SIG-M5 treated with dmso at 0.1 percent for 504 hours (cell line): ENCODE results near the gene TRAPPC14.

Experiments used
- DNase-seq: peaks from one replicate; lab custom pipeline; 2025; ENCODE audit not compliant: unreplicated experiment; lab: John Stamatoyannopoulos, UW

Gene TRAPPC14

GRCh38 chr7:100126931-100127865 lies 31.3 kb downstream of the TRAPPC14 start, which contains the start of gene MBLAC1:
MBLAC1 (plus strand) TSS chr7:100126967; CDS start chr7:100127396, 429 bp downstream.
- peak; percentile 93 for DNase-seq

- DNase-seq, result no peak
Measured at GRCh38 chr7:100126239-100126930, 32.1 kb downstream of the TRAPPC14 start.

DNA sequence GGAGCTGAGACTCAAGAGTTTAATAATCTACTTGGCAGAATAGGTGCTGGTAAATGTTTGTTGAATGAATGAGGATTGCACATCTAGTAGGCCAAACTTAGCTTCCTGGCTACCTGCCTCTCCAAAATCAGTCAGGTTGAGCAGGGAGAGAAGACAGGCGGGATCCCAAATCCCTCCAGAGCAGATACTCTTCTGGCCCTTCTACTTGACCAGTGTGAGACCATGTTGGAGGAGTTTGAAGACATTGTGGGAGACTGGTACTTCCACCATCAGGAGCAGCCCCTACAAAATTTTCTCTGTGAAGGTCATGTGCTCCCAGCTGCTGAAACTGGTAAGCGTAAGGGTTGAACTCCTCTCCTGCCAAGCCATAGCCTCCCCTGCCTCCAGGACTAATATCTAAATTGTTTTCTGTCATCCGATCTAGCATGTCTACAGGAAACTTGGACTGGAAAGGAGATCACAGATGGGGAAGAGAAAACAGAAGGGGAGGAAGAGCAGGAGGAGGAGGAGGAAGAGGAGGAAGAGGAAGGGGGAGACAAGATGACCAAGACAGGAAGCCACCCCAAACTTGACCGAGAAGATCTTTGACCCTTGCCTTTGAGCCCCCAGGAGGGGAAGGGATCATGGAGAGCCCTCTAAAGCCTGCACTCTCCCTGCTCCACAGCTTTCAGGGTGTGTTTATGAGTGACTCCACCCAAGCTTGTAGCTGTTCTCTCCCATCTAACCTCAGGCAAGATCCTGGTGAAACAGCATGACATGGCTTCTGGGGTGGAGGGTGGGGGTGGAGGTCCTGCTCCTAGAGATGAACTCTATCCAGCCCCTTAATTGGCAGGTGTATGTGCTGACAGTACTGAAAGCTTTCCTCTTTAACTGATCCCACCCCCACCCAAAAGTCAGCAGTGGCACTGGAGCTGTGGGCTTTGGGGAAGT lies 34.0 kb downstream of the TRAPPC14 start:
- DNase-seq, result no peak

- no peak for DNase-seq
Measured at GRCh38 chr7:100122568-100122967, 36.0 kb downstream of the TRAPPC14 start.

DNA sequence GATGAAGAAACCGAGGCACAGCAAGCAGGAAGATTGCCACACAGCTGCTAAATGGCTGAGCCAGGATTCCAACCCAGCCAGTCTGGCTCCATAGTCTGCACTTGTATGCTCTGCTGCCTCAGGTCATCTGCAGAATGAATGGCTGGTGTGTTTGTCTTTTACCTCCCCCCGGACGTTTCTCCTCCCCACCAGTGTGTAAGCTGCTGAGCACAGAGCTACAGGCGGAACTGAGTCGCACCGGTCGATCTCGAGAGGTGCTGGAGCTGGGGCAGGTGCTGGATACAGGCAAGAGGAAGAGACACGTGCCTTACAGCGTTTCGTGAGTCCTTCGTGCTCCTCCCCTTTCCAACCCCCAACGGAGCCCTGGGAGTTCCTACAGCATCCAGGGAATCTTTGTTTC lies 36.5 kb downstream of the TRAPPC14 start:
- no peak for DNase-seq

DNA sequence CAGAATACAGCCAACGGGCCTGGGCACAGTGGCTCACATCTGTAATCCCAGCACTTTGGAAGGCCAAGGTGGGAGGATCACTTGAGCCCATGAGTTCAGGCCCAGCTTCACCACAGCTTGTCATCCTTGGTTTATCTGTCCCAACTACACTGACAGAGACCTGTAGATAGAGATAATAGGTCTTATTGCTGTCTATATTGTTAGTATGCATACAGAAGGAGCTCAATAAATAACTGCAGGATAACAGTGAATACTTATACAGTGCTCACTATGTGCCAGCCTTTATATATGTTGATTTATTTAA lies 37.8 kb downstream of the TRAPPC14 start:
- DNase-seq, result no peak

DNA sequence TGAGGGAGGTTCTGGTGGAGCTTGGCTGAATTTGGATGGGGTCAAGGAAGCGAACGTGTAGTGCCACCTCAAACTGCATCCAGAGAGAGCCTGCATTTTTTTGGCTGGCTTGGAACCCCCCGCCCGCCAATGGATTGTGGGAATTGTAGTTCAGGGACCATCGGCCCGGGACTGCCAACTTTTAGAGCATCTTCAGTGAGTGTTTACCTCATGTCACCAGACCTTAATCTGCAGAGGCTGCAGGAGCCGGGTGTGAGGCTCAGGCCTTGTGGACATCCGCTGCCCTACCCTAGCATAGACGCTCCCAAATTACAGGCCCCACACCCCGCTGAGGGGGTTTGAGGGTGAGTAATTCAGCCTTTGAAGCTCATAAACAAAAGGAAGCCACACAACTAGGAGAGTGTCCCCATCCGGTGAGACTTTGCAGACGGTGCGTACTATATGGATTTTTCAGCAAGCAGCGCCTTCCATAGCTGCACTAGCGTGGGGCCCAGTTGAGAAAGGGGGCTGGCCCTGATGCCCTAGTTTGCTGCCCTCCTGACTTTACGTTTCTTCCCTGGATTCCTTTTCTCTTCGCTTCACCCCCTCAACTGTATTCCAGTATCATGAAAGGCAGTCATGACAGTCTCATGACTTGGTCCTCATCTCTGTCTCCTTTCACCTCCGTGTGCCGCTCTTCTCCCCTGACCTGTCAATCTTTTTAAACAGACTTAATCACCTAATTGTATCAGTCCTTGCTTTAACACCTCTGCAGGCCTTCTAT lies 38.4 kb downstream of the TRAPPC14 start:
- DNase-seq, result peak; percentile 65

DNA sequence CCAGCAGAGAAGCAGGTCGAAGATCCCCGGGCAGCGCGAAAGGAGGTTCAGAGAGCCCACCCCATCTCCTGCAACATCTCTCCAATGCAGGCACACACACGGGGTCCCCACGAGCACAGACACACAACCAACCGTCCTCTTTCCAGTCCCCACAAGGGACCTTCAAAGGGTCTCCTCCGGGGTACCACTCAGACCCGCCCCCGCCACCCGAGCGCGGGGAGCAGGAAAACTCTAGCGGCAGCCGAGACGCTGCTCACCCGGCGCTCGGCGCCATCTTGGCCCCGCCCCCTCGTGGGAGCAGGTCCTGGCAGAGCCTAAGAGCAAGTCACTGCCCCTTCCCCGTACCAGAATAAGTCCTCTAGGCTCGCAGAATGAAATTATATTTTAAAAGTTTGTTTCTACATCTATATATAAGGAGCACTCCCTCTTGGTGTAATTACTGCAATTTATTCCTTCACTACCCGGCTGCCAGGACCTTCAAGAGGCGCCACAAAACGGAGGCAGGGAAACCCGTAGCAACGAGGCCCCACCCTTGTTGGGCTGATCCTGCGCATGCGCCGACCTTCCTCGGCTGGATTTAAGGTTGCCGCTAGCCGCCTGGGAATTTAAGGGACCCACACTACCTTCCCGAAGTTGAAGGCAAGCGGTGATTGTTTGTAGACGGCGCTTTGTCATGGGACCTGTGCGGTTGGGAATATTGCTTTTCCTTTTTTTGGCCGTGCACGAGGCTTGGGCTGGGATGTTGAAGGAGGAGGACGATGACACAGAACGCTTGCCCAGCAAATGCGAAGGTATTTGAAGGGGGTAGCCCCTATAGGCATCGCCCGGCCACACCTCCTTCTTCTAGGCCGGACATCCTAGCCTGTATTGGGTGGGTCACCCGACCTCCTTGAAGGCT lies 39.2 kb downstream of the TRAPPC14 start, which contains the start of the genes CNPY4 and TAF6:
Gene CNPY4 (plus strand): TSS at position 563 of the 898 bp plus-strand sequence. CDS start 111 bp downstream, at position 674.
Gene TAF6 (minus strand): TSS at position 287 of the 898 bp plus-strand sequence. CDS start 5,149 bp downstream, outside the sequence.
- peak; percentile 93 for DNase-seq

GRCh38 chr7:100118388-100119071 lies 40.0 kb downstream of the TRAPPC14 start:
- DNase-seq, result peak; percentile 53

- no peak for DNase-seq
Measured at GRCh38 chr7:100115026-100115425, 43.5 kb downstream of the TRAPPC14 start.

GRCh38 chr7:100111914-100112313 lies 46.6 kb downstream of the TRAPPC14 start:
- no peak for DNase-seq

GRCh38 chr7:100111156-100111555 lies 47.4 kb downstream of the TRAPPC14 start:
- no peak for DNase-seq

DNA sequence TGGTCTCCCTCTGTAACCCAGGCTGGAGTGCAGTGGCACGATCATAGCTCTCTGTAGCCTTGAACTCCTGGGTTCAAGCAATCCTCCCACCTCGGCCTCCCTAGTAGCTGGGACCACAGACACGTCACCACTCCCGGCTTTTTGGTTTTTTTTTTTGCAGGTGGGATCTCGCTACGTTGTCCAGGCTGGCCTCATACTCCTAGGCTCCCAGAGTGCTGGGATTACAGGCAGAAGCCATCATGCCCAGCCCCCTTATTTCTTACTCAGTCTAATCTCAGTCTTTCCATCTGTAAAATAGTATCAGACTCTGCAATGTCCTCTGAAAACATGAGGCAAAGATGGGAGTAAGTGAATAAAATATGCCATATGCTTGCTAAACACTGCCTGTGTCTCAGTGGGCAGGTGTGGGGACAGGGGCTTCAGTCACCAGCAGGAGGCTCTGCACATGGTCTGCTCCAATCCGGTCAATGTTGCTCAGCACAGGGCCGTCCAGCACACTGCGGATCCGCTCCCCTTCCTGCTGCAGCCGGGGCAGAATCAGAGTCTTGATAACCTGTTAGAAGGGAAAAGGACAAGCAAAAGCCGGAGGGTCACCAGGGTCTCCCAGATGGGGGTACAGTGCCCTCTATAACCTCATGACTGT lies 48.9 kb downstream of the TRAPPC14 start:
- no peak for DNase-seq

GRCh38 chr7:100107890-100108289 lies 50.6 kb downstream of the TRAPPC14 start:
- DNase-seq, result no peak

DNA sequence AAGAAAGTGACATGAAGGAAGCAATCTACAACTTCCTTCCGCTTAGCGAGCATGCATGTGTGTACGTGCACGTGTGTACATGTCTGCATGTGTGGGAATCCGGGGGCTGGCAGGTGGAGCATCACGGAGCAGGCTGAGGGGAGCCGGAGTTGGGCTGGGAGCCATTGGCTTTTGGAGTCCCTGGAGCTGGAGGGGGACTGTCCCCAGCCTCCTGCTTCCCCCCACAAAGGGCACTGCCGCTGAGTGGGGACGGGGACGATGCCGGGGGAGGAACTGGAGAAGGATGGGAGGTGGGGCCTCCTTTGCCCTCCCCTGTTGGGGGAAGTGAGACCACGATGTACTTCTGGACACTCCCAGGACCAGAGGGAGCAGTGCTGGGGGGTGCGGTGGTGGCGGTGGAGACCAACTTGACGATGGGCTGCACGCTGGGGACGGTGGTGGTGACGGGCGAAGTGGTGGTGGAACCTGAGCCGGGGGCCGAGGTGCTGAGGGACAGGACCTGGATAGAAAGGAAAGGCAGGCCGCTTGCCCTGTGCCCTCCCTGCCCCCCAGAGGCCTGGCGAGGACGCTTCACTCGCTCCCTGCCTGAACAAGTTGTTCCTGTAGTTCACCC lies 51.3 kb downstream of the TRAPPC14 start:
- DNase-seq, result no peak

GRCh38 chr7:100106633-100107032 lies 51.9 kb downstream of the TRAPPC14 start:
- no peak for DNase-seq

DNA sequence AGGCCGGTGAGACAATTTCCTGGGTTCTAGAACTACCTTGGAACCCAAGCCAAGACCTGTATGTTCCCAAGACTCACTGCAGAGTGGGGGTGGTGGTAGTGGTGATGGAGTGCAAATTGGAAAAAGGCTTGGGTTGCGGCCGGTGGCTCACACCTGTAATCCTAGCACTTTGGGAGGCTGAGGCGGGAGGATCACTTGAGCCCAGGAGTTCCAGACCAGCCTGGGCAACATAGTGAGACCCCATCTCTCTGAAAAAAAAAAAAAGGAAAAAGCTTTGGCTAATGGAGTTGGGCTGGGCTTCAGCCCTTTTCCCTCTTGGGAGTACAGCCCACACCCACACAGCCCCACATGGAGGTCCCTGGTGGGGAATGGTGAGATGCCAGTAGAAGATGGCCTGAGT lies 53.0 kb downstream of the TRAPPC14 start:
- no peak for DNase-seq
